GM18520 (cell line): ENCODE data around the gene U2AF2.
"Not testable (repeated sequence)": the region's sequence is repeated elsewhere in the genome, so short reads cannot be mapped to it uniquely, and the experiment has no call there.

ENCODE experiments used
- ATAC-seq: cut with Tn5 transposase; IDR thresholded peaks from one replicate; pipeline ENCODE4 v1.9.1; 2021; ENCODE audit not compliant: unreplicated experiment

Gene U2AF2

GRCh38 chr19:55703790-55704215 lies 49.0 kb downstream of the U2AF2 start:
- ATAC-seq, result no peak

GRCh38 chr19:55704494-55705245 lies 49.8 kb downstream of the U2AF2 start:
- ATAC-seq, result no peak

- no peak for ATAC-seq
These were observed 51.1 kb downstream of the U2AF2 start for GRCh38 chr19:55705972-55706371.

- ATAC-seq, result no peak
These were observed 56.9 kb downstream of the U2AF2 start for GRCh38 chr19:55711719-55712118.

- ATAC-seq, result no peak
These were observed 58.2 kb downstream of the U2AF2 start for GRCh38 chr19:55712804-55713631.

- no peak for ATAC-seq
These were observed 61.7 kb downstream of the U2AF2 start for GRCh38 chr19:55716531-55716930.

- ATAC-seq, result no peak
These were observed 62.4 kb downstream of the U2AF2 start for GRCh38 chr19:55717251-55717650.

- ATAC-seq, result not testable (repeated sequence)
These were observed 63.3 kb downstream of the U2AF2 start for GRCh38 chr19:55717879-55718711.

GRCh38 chr19:55720214-55720746 lies 65.4 kb downstream of the U2AF2 start:
- no peak for ATAC-seq

GRCh38 chr19:55720801-55721200 lies 66.0 kb downstream of the U2AF2 start:
- ATAC-seq, result no peak

- ATAC-seq, result no peak
These were observed 68.7 kb downstream of the U2AF2 start for GRCh38 chr19:55723491-55723890.
